Activated naive CD8-positive, alpha-beta T cell (primary cell): ENCODE data around the gene MVB12A.
A peak's percentile ranks its signal among the peaks of the same experiment; 100 is the strongest.

Experiments used
- H3K27ac Mint-ChIP-seq: one replicate; pipeline ENCODE4 v1.8.0; 2021; ENCODE audit warnings: mixed read lengths
- H3K27me3 Mint-ChIP-seq: one replicate; pipeline ENCODE4 v1.8.0; 2021; ENCODE audit warnings: mixed read lengths
- H3K36me3 Mint-ChIP-seq: one replicate; pipeline ENCODE4 v1.8.0; 2021; ENCODE audit warnings: mixed read lengths
- H3K4me1 Mint-ChIP-seq: one replicate; pipeline ENCODE4 v1.8.0; 2021; ENCODE audit warnings: low read depth, mixed read lengths
- H3K4me3 Mint-ChIP-seq: one replicate; pipeline ENCODE4 v1.8.0; 2021; ENCODE audit warnings: mild to moderate bottlenecking, mixed read lengths
- H3K9me3 Mint-ChIP-seq: one replicate; pipeline ENCODE4 v1.8.0; 2021; ENCODE audit warnings: low read depth, mixed read lengths

Gene MVB12A

GRCh38 chr19:17419154-17419620, 660 bp upstream of the MVB12A start:
- Mint-ChIP-seq H3K27ac (peak overlapping the region; percentile 81), H3K4me3 (peak overlapping the region; percentile 88), H3K4me1 (peaks cover 14% of the 10 kb centered on the region), H3K36me3 (peaks cover 2% of the 10 kb centered on the region), H3K27me3 (no peaks in the 10 kb centered on the region), H3K9me3 (no peaks in the 10 kb centered on the region)

GRCh38 chr19:17420475-17420924, 653 bp downstream of the MVB12A start:
- Mint-ChIP-seq H3K36me3 (peaks cover 2% of the 10 kb centered on the region), H3K27ac (no peak overlapping the region), H3K27me3 (no peaks in the 10 kb centered on the region)

GRCh38 chr19:17421942-17422341, 2.1 kb downstream of the MVB12A start:
- Mint-ChIP-seq H3K27ac (no peak overlapping the region), H3K4me3 (no peak overlapping the region), H3K27me3 (no peaks in the 10 kb centered on the region), H3K9me3 (no peaks in the 10 kb centered on the region), H3K4me1 (peaks cover 17% of the 10 kb centered on the region), H3K36me3 (peaks cover 2% of the 10 kb centered on the region)

More at GRCh38 chr19:17420475-17420924, 653 bp downstream of the MVB12A start:
- H3K9me3 Mint-ChIP-seq = no peaks in the 10 kb centered on the region
- H3K4me3 Mint-ChIP-seq = peak overlapping the region; percentile 88
- H3K4me1 Mint-ChIP-seq = peaks cover 17% of the 10 kb centered on the region

GRCh38 chr19:17423429-17424208, 3.8 kb downstream of the MVB12A start:
- no peaks in the 10 kb centered on the region for H3K27me3 Mint-ChIP-seq
- H3K27ac Mint-ChIP-seq = no peak overlapping the region
- peaks cover 2% of the 10 kb centered on the region for H3K36me3 Mint-ChIP-seq
- no peaks in the 10 kb centered on the region for H3K9me3 Mint-ChIP-seq
- H3K4me3 Mint-ChIP-seq = no peak overlapping the region
- H3K4me1 Mint-ChIP-seq = peaks cover 17% of the 10 kb centered on the region

- H3K4me1 Mint-ChIP-seq = peaks cover 10% of the 10 kb centered on the region
Observed at GRCh38 chr19:17424743-17425365, 5.0 kb downstream of the MVB12A start.

GRCh38 chr19:17429641-17430113, 9.8 kb downstream of the MVB12A start:
- peaks cover 1% of the 10 kb centered on the region for H3K4me1 Mint-ChIP-seq
- no peaks in the 10 kb centered on the region for H3K9me3 Mint-ChIP-seq
- no peak overlapping the region for H3K27ac Mint-ChIP-seq
- no peak overlapping the region for H3K4me3 Mint-ChIP-seq
- H3K27me3 Mint-ChIP-seq = no peaks in the 10 kb centered on the region
- H3K36me3 Mint-ChIP-seq = no peaks in the 10 kb centered on the region

More at GRCh38 chr19:17424743-17425365, 5.0 kb downstream of the MVB12A start:
- no peak overlapping the region for H3K27ac Mint-ChIP-seq
- H3K36me3 Mint-ChIP-seq = peaks cover 2% of the 10 kb centered on the region
- no peak overlapping the region for H3K4me3 Mint-ChIP-seq
- H3K9me3 Mint-ChIP-seq = no peaks in the 10 kb centered on the region
- H3K27me3 Mint-ChIP-seq = no peaks in the 10 kb centered on the region

- H3K36me3 Mint-ChIP-seq = no peaks in the 10 kb centered on the region
Observed at GRCh38 chr19:17431417-17431816, 11.6 kb downstream of the MVB12A start.

GRCh38 chr19:17435218-17435617, 15.4 kb downstream of the MVB12A start:
- Mint-ChIP-seq H3K27me3 (no peaks in the 10 kb centered on the region), H3K4me1 (no peaks in the 10 kb centered on the region), H3K27ac (no peak overlapping the region), H3K4me3 (no peak overlapping the region), H3K9me3 (no peaks in the 10 kb centered on the region), H3K36me3 (no peaks in the 10 kb centered on the region)

More at GRCh38 chr19:17431417-17431816, 11.6 kb downstream of the MVB12A start:
- Mint-ChIP-seq H3K27ac (no peak overlapping the region), H3K4me3 (no peak overlapping the region), H3K27me3 (no peaks in the 10 kb centered on the region), H3K9me3 (no peaks in the 10 kb centered on the region), H3K4me1 (no peaks in the 10 kb centered on the region)

GRCh38 chr19:17436094-17436873, 16.4 kb downstream of the MVB12A start:
- Mint-ChIP-seq H3K9me3 (no peaks in the 10 kb centered on the region), H3K4me3 (no peak overlapping the region), H3K27me3 (no peaks in the 10 kb centered on the region), H3K27ac (no peak overlapping the region), H3K36me3 (no peaks in the 10 kb centered on the region), H3K4me1 (no peaks in the 10 kb centered on the region)

GRCh38 chr19:17436874-17437267, 17.0 kb downstream of the MVB12A start:
- Mint-ChIP-seq H3K36me3 (no peaks in the 10 kb centered on the region), H3K9me3 (no peaks in the 10 kb centered on the region), H3K4me1 (no peaks in the 10 kb centered on the region), H3K27ac (no peak overlapping the region), H3K27me3 (no peaks in the 10 kb centered on the region), H3K4me3 (no peak overlapping the region)

- Mint-ChIP-seq H3K27ac (no peak overlapping the region), H3K4me3 (no peak overlapping the region), H3K4me1 (no peaks in the 10 kb centered on the region), H3K36me3 (no peaks in the 10 kb centered on the region), H3K27me3 (no peaks in the 10 kb centered on the region), H3K9me3 (no peaks in the 10 kb centered on the region)
Observed at GRCh38 chr19:17441241-17442021, 21.6 kb downstream of the MVB12A start.

- Mint-ChIP-seq H3K36me3 (peaks cover 2% of the 10 kb centered on the region), H3K27me3 (peaks cover 4% of the 10 kb centered on the region), H3K4me3 (no peak overlapping the region), H3K27ac (no peak overlapping the region), H3K9me3 (no peaks in the 10 kb centered on the region), H3K4me1 (peaks cover 11% of the 10 kb centered on the region)
Observed at GRCh38 chr19:17445526-17446165, 25.8 kb downstream of the MVB12A start.

- H3K9me3 Mint-ChIP-seq = no peaks in the 10 kb centered on the region
- peaks cover 2% of the 10 kb centered on the region for H3K36me3 Mint-ChIP-seq
- peak overlapping the region; percentile 66 for H3K4me3 Mint-ChIP-seq
- no peak overlapping the region for H3K27ac Mint-ChIP-seq
- peaks cover 4% of the 10 kb centered on the region for H3K27me3 Mint-ChIP-seq
- peaks cover 13% of the 10 kb centered on the region for H3K4me1 Mint-ChIP-seq
Observed at GRCh38 chr19:17447704-17448130, 27.9 kb downstream of the MVB12A start.
